Measurements from ENCODE around the gene RNF167.

DNA sequence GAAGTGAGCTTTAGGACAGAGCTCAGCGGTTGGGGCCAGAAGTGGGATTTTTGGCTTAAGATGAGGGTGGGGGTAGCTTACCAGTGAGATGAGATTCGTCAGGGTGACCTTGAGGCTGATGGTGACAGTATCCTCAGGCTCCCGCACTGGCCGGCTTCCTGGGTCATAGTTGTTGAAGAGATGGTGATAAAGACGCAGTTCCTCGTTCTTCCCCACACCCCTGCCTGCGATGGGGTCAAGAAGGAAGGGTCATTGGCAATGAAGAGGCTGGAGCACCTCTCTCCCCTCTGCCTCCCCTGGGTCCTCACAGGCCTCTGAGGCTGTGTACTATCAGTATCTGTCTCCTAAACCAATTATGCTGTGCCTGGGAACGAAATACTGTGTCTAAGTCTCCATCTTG is 37.5 kb upstream of the RNF167 start:
- TF ChIP-seq, protein P1, sequence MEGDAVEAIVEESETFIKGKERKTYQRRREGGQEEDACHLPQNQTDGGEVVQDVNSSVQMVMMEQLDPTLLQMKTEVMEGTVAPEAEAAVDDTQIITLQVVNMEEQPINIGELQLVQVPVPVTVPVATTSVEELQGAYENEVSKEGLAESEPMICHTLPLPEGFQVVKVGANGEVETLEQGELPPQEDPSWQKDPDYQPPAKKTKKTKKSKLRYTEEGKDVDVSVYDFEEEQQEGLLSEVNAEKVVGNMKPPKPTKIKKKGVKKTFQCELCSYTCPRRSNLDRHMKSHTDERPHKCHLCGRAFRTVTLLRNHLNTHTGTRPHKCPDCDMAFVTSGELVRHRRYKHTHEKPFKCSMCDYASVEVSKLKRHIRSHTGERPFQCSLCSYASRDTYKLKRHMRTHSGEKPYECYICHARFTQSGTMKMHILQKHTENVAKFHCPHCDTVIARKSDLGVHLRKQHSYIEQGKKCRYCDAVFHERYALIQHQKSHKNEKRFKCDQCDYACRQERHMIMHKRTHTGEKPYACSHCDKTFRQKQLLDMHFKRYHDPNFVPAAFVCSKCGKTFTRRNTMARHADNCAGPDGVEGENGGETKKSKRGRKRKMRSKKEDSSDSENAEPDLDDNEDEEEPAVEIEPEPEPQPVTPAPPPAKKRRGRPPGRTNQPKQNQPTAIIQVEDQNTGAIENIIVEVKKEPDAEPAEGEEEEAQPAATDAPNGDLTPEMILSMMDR (conservative IDR thresholded peaks at IDR 0.05 in 1 of 2, IDR thresholded peaks at IDR 0.05 in 1 of 2; ENCODE audit: extremely low read depth in 1 of 2, insufficient read depth in 1 of 2, low read depth in 1 of 2, low read length in 2 of 2) = no peak
- TF ChIP-seq EZH2 (IDR thresholded peaks at IDR 0.05; ENCODE audit: borderline replicate concordance, low read length) = no peak
